HEK293T (cell line): ENCODE measurements around the gene PDE4B.

ENCODE experiments used
- ARNT ChIP-seq: fragments of 450-650 bp; IDR thresholded peaks from 2 replicates; pipeline ENCODE4 v1.6.1; 2017; ENCODE audit warnings: mild to moderate bottlenecking
- BHLHE40 ChIP-seq: fragments of 450-650 bp; IDR thresholded peaks from 2 replicates; pipeline ENCODE4 v1.6.1; 2016; ENCODE audit warnings: mild to moderate bottlenecking, moderate library complexity, borderline replicate concordance
- ELF4 ChIP-seq: fragments of 450-650 bp; IDR thresholded peaks from 2 replicates; pipeline ENCODE4 v1.6.1; 2017; ENCODE audit warnings: antibody characterized with exemption
- FOXK2 ChIP-seq: fragments of 450-650 bp; IDR thresholded peaks from 2 replicates; pipeline ENCODE4 v1.6.1; 2016; ENCODE audit warnings: mild to moderate bottlenecking
- L3MBTL2 ChIP-seq: fragments of 450-650 bp; conservative IDR thresholded peaks from 2 replicates; pipeline ENCODE4 v1.6.1; 2016; ENCODE audit warnings: mild to moderate bottlenecking
- NFRKB ChIP-seq: fragments of 450-650 bp; IDR thresholded peaks from 2 replicates; pipeline ENCODE4 v1.6.1; 2016; ENCODE audit warnings: mild to moderate bottlenecking, moderate library complexity
- SP1 ChIP-seq: fragments of 450-650 bp; IDR thresholded peaks from 2 replicates; pipeline ENCODE4 v1.6.1; 2017
- SUZ12 ChIP-seq: fragments of 450-650 bp; IDR thresholded peaks from 2 replicates; pipeline ENCODE4 v1.6.1; 2016; ENCODE audit warnings: mild to moderate bottlenecking
- TARDBP ChIP-seq: fragments of 450-650 bp; IDR thresholded peaks from 2 replicates; pipeline ENCODE4 v1.6.1; 2016
- ZNF384 ChIP-seq: fragments of 450-650 bp; IDR thresholded peaks from 2 replicates; pipeline ENCODE4 v1.6.1; 2016

DNA sequence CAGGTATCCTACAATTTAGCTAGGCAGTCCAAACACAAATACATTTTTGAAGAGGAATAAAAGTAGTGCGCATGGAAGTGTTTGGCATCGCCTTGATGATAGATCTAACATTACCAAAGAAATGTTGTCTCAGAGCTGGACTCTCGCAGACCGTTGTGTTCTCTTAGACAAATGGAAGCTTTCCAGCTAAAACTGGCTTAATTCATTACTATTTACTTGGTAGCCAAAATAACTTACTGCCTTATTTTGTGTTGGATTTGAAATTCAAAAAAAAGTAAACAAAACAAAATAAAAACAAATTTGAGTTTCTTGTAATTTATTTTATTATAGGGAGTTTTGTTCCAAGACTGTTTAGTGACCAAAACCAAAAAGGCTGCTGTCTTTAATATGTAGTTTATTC lies 51.6 kb downstream of the PDE4B start:
- no peak for TF ChIP-seq FOXK2
- no peak for TF ChIP-seq ELF4
- TF ChIP-seq L3MBTL2: no peak
- no peak for TF ChIP-seq ZNF384
- TF ChIP-seq SP1: no peak
- no peak for TF ChIP-seq BHLHE40
- TF ChIP-seq NFRKB: no peak
- TF ChIP-seq SUZ12: no peak
- TF ChIP-seq ARNT: no peak
- no peak for TF ChIP-seq TARDBP
